Measurements from ENCODE around the gene EFCAB13.

GRCh38 chr17:47363171-47363570 lies 39.4 kb downstream of the EFCAB13 start:
- TF ChIP-seq, protein P1, sequence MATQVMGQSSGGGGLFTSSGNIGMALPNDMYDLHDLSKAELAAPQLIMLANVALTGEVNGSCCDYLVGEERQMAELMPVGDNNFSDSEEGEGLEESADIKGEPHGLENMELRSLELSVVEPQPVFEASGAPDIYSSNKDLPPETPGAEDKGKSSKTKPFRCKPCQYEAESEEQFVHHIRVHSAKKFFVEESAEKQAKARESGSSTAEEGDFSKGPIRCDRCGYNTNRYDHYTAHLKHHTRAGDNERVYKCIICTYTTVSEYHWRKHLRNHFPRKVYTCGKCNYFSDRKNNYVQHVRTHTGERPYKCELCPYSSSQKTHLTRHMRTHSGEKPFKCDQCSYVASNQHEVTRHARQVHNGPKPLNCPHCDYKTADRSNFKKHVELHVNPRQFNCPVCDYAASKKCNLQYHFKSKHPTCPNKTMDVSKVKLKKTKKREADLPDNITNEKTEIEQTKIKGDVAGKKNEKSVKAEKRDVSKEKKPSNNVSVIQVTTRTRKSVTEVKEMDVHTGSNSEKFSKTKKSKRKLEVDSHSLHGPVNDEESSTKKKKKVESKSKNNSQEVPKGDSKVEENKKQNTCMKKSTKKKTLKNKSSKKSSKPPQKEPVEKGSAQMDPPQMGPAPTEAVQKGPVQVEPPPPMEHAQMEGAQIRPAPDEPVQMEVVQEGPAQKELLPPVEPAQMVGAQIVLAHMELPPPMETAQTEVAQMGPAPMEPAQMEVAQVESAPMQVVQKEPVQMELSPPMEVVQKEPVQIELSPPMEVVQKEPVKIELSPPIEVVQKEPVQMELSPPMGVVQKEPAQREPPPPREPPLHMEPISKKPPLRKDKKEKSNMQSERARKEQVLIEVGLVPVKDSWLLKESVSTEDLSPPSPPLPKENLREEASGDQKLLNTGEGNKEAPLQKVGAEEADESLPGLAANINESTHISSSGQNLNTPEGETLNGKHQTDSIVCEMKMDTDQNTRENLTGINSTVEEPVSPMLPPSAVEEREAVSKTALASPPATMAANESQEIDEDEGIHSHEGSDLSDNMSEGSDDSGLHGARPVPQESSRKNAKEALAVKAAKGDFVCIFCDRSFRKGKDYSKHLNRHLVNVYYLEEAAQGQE (IDR thresholded peaks at IDR 0.05), result no peak
- TF ChIP-seq EHMT2 (IDR thresholded peaks at IDR 0.05; ENCODE audit: low read depth) (no peak), USF2 (IDR thresholded peaks at IDR 0.05) (no peak), MYC (IDR thresholded peaks at IDR 0.05; ENCODE audit: borderline replicate concordance, low read length) (no peak), SMC3 (IDR thresholded peaks at IDR 0.05) (no peak), CBX8 (IDR thresholded peaks at IDR 0.05) (no peak), EP300 (IDR thresholded peaks at IDR 0.05) (no peak), CHD2 (IDR thresholded peaks at IDR 0.05; ENCODE audit: low read length, partially characterized antibody) (no peak), GATA3 (IDR thresholded peaks at IDR 0.05; ENCODE audit: borderline replicate concordance) (no peak), RARB (CRISPR knock-in tag; IDR thresholded peaks at IDR 0.05) (no peak), POLR2A (IDR thresholded peaks at IDR 0.05; ENCODE audit: low read length) (no peak), POLR2AphosphoS2 (conservative IDR thresholded peaks at IDR 0.05; ENCODE audit: low read length) (no peak)
- TF ChIP-seq, protein P2, sequence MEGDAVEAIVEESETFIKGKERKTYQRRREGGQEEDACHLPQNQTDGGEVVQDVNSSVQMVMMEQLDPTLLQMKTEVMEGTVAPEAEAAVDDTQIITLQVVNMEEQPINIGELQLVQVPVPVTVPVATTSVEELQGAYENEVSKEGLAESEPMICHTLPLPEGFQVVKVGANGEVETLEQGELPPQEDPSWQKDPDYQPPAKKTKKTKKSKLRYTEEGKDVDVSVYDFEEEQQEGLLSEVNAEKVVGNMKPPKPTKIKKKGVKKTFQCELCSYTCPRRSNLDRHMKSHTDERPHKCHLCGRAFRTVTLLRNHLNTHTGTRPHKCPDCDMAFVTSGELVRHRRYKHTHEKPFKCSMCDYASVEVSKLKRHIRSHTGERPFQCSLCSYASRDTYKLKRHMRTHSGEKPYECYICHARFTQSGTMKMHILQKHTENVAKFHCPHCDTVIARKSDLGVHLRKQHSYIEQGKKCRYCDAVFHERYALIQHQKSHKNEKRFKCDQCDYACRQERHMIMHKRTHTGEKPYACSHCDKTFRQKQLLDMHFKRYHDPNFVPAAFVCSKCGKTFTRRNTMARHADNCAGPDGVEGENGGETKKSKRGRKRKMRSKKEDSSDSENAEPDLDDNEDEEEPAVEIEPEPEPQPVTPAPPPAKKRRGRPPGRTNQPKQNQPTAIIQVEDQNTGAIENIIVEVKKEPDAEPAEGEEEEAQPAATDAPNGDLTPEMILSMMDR (IDR thresholded peaks at IDR 0.05), result no peak
- TF ChIP-seq, protein P3, sequence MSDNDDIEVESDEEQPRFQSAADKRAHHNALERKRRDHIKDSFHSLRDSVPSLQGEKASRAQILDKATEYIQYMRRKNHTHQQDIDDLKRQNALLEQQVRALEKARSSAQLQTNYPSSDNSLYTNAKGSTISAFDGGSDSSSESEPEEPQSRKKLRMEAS (IDR thresholded peaks at IDR 0.05), result no peak

All from A549 (cell line).